Measurements from ENCODE around the gene USP34. TPM values are rescaled to one million over a fixed set of nuclear protein-coding genes. Genes with fewer than 3 reads are reported as not detected.
"Not testable (repeated sequence)": the region's sequence is repeated elsewhere in the genome, so short reads cannot be mapped to it uniquely, and the experiment has no call there.

USP34 gene
- total RNA-seq, 6 experiments from 2014 or later = 33.3 to 57.1 (median 41.5) TPM

DNA sequence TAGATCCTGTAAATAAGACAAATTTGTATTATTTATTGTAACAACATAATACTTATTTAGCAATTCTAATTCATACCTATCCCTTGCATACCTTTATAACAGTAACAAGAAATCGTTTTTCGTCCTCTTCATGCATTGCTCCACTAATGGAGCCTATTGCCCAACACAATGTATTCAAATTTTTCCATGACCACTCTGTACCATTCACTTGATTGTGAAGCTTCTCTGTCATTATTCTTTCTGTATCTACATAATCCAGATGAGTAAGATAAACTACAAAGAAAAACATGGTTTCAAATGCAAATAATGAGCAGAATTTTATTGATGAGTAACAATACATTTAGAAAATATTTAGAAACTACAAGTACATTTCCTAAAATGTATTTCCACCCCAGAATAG is 21.6 kb upstream of the USP34 start:
- H3K4me1 ChIP-seq = peaks cover 0 to 12% (median 0%) of the 10 kb centered on the region in 4 donors
- peaks cover 5 to 74% (median 36%) of the 10 kb centered on the region in 4 donors for H3K36me3 ChIP-seq
- WGBS (ENCODE audit: insufficient coverage, low coverage, low lambda C conversion rate, missing lambda C conversion rate) = 88% methylated on average over 2 of the region's 2 CpGs
- intact Hi-C loops (cut with DNase I) = no loop called here
- H3K27ac ChIP-seq = no peak overlapping the region
- TF ChIP-seq POLR2A (IDR thresholded peaks at IDR 0.05) = no peak
- TF ChIP-seq, protein P1, sequence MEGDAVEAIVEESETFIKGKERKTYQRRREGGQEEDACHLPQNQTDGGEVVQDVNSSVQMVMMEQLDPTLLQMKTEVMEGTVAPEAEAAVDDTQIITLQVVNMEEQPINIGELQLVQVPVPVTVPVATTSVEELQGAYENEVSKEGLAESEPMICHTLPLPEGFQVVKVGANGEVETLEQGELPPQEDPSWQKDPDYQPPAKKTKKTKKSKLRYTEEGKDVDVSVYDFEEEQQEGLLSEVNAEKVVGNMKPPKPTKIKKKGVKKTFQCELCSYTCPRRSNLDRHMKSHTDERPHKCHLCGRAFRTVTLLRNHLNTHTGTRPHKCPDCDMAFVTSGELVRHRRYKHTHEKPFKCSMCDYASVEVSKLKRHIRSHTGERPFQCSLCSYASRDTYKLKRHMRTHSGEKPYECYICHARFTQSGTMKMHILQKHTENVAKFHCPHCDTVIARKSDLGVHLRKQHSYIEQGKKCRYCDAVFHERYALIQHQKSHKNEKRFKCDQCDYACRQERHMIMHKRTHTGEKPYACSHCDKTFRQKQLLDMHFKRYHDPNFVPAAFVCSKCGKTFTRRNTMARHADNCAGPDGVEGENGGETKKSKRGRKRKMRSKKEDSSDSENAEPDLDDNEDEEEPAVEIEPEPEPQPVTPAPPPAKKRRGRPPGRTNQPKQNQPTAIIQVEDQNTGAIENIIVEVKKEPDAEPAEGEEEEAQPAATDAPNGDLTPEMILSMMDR (IDR thresholded peaks at IDR 0.05) = no peak
- H3K4me3 ChIP-seq = no peak overlapping the region
- DNase-seq (no peak), ATAC-seq (no peak)
- no peaks in the 10 kb centered on the region for H3K27me3 ChIP-seq
- no peaks in the 10 kb centered on the region for H3K9me3 ChIP-seq

- Histone ChIP-seq H3K36me3 (peaks cover 0 to 79% (median 32%) of the 10 kb centered on the region in 4 donors), H3K4me3 (no peak overlapping the region), H3K27me3 (no peaks in the 10 kb centered on the region), H3K4me1 (no peaks in the 10 kb centered on the region), H3K27ac (no peak overlapping the region), H3K9me3 (no peaks in the 10 kb centered on the region)
- WGBS (ENCODE audit: insufficient coverage, low coverage, low lambda C conversion rate, missing lambda C conversion rate) = 94% methylated on average over 5 of the region's 5 CpGs
- DNase-seq (no peak), ATAC-seq (no peak)
- intact Hi-C loops (cut with DNase I) = no loop called here
- TF ChIP-seq, protein P1 (IDR thresholded peaks at IDR 0.05) = no peak
- no peak for TF ChIP-seq POLR2A (IDR thresholded peaks at IDR 0.05)
Observed at GRCh38 chr2:61485281-61485680, 14.4 kb upstream of the USP34 start.

- no peak for DNase-seq
- H3K36me3 ChIP-seq = peaks cover 0 to 43% (median 20%) of the 10 kb centered on the region in 4 donors
Observed at GRCh38 chr2:61478086-61478485, 7.2 kb upstream of the USP34 start.

DNA sequence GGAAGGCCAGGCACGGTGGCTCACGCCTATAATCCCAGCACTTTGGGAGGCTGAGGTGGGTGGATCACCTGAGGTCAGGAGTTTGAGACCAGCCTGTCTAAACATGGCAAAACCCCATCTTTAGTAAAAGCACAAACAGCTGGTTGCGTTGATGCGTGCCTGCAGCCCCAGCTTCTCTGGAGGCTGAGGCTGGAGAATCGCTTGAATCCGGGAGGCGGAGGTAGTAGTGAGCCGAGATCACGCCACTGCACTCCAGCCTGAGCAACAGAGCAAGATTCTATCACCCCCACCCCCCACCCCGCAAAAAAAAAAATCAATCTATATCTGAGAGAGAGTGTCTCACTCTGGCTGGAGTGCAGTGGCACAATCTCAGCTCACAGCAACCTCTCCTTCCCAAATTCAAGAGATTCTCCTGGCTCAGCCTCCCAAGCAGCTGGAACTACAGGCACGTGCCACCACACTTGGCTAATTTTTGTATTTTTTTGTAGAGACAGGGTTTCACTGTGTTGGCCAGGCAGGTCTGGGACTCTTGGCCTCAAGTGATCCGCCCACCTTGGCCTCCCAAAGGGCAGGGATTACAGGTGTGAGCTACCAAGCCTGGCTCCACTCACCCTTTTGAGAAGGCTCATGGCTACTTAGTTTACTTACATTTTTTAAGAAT is 6.2 kb upstream of the USP34 start:
- H3K27me3 ChIP-seq; DNase-seq; intact Hi-C loops (cut with DNase I); H3K4me1 ChIP-seq; H3K9me3 ChIP-seq; H3K27ac ChIP-seq; H3K4me3 ChIP-seq; ATAC-seq: not testable (repeated sequence)
- WGBS (ENCODE audit: insufficient coverage, low coverage, low lambda C conversion rate, missing lambda C conversion rate) = 100% methylated on average over 6 of the region's 12 CpGs
- peaks cover 0 to 34% (median 14%) of the 10 kb centered on the region in 4 donors for H3K36me3 ChIP-seq

More at GRCh38 chr2:61478086-61478485, 7.2 kb upstream of the USP34 start:
- intact Hi-C loops (cut with DNase I) = no loop called here
- Histone ChIP-seq H3K9me3 (no peaks in the 10 kb centered on the region), H3K4me3 (no peak overlapping the region), H3K4me1 (peaks cover 0 to 4% (median 0%) of the 10 kb centered on the region in 4 donors), H3K27ac (no peak overlapping the region), H3K27me3 (no peaks in the 10 kb centered on the region)
- no peak for TF ChIP-seq POLR2A (IDR thresholded peaks at IDR 0.05)
- TF ChIP-seq, protein P1 (IDR thresholded peaks at IDR 0.05) = no peak
- ATAC-seq = no peak
- WGBS (ENCODE audit: insufficient coverage, low coverage, low lambda C conversion rate, missing lambda C conversion rate) = 78% methylated on average over 6 of the region's 6 CpGs
